Mesendoderm (in vitro differentiated cells): ENCODE results near the gene TPPP.

Experiments
- DNase-seq: peaks from one replicate; pipeline ENCODE4 v3.0.0; 2013
- H2AK5ac ChIP-seq: 2 replicates; pipeline ENCODE4 v1.6.1; 2013; ENCODE audit warnings: low read length, inconsistent platforms
- H2BK120ac ChIP-seq: 2 replicates; pipeline ENCODE4 v1.6.1; 2013; ENCODE audit warnings: low read depth, mild to moderate bottlenecking, low read length, moderate library complexity, mixed read lengths
- H2BK15ac ChIP-seq: replicated peaks from 2 replicates; pipeline ENCODE4 v1.6.1; 2013; ENCODE audit warnings: low read depth, mild to moderate bottlenecking, moderate library complexity
- H2BK5ac ChIP-seq: 2 replicates; pipeline ENCODE4 v1.6.1; 2013; ENCODE audit warnings: low read length, inconsistent platforms
- H3K18ac ChIP-seq: 2 replicates; pipeline ENCODE4 v1.6.1; 2013; ENCODE audit warnings: mild to moderate bottlenecking, low read length, mixed read lengths
- H3K23ac ChIP-seq: one replicate; pipeline ENCODE4 v1.6.1; 2013; ENCODE audit warnings: low read length
- H3K27ac ChIP-seq: 2 replicates; pipeline ENCODE4 v1.5.1; 2013; ENCODE audit warnings: low read depth, mild to moderate bottlenecking, inconsistent platforms, low read length, moderate library complexity
- H3K27me3 ChIP-seq: 2 replicates; pipeline ENCODE4 v1.6.1; 2013; ENCODE audit warnings: low read length, control low read depth, mild to moderate bottlenecking, inconsistent platforms; ENCODE audit not compliant: insufficient read depth, poor library complexity
- H3K36me3 ChIP-seq: 2 replicates; pipeline ENCODE4 v1.6.1; 2013; ENCODE audit warnings: low read length, inconsistent platforms; ENCODE audit not compliant: control insufficient read depth, insufficient read depth
- H3K4ac ChIP-seq: one replicate; pipeline ENCODE4 v1.6.1; 2013; ENCODE audit warnings: low read depth, mild to moderate bottlenecking, low read length, moderate library complexity
- H3K4me1 ChIP-seq: 2 replicates; pipeline ENCODE4 v1.6.1; 2013; ENCODE audit warnings: low read depth, low read length, inconsistent platforms; ENCODE audit not compliant: control insufficient read depth
- H3K4me2 ChIP-seq: 2 replicates; pipeline ENCODE4 v1.6.1; 2013; ENCODE audit warnings: low read length
- H3K4me3 ChIP-seq: 2 replicates; pipeline ENCODE4 v1.5.1; 2013; ENCODE audit warnings: mild to moderate bottlenecking, low read length
- H3K56ac ChIP-seq: one replicate; pipeline ENCODE4 v1.6.1; 2013; ENCODE audit warnings: low read length
- H3K79me1 ChIP-seq: 2 replicates; pipeline ENCODE4 v1.6.1; 2013; ENCODE audit warnings: low read length, inconsistent platforms
- H3K79me2 ChIP-seq: 2 replicates; pipeline ENCODE4 v1.6.1; 2013; ENCODE audit warnings: mild to moderate bottlenecking, low read length; ENCODE audit not compliant: control insufficient read depth, insufficient read depth
- H3K9ac ChIP-seq: 2 replicates; pipeline ENCODE4 v1.6.1; 2013; ENCODE audit warnings: low read length, inconsistent platforms
- H4K5ac ChIP-seq: one replicate; pipeline ENCODE4 v1.6.1; 2013; ENCODE audit warnings: low read length
- H4K8ac ChIP-seq: one replicate; pipeline ENCODE4 v1.6.1; 2013; ENCODE audit warnings: low read depth, mild to moderate bottlenecking, control low read depth, low read length, moderate library complexity
- whole genome bisulfite sequencing: extraction: QIAGEN DNeasy Blood & Tissue Kit; methylation state at CpG from one replicate; pipeline ENCODE4 v1.1.7; 2013; ENCODE audit warnings: low lambda C conversion rate, missing lambda C conversion rate; ENCODE audit not compliant: insufficient coverage; ENCODE audit errors: extremely low coverage; 5-methylcytosine and 5-hydroxymethylcytosine counted together

TPPP gene

DNA sequence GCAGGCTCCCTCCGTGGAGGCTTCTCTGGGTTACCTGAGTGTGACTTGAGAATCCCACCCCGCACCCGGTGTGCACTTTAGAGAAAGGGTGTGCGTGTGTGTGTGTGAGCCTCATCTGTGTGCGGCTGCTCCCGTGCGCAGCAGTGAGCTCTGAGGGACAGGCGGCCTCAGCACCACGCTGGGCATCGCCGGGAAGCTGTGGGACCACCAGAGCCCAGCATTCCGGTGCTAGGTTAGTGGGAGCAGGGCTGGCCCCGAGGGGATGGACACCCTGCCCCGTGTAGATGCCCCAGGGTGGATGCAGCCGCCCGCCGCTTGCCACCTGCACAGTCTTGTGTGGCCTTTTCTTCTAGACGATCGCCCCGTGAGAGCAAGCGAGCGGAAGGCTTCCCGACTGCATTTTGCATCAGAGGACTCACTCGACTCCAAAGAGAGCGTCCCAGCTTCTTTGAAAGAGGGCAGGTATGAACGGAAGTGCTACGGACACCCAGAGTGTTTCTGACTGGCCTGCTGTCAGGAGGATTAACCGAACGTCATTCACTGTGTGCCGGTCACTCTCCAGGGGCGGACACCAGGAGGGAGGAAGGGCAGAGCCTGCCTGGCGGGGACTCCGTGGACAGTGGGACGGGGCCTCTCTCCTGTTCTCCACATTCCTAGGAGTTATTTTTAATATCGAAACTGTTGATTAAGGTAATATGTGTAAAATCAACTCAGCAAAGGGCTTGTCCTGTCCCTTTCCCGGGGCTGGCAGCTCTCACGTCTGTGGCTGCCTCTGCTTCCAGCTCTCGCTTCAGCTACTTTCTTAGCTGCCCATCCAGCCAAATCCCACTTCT lies 68.8 kb downstream of the TPPP start:
- no peak overlapping the region for H3K56ac ChIP-seq
- H3K4ac ChIP-seq: no peak overlapping the region
- H3K4me3 ChIP-seq: no peak overlapping the region
- H2BK15ac ChIP-seq: no peak overlapping the region
- H4K5ac ChIP-seq: no peak overlapping the region
- H3K4me2 ChIP-seq: no peak overlapping the region
- no peak overlapping the region for H4K8ac ChIP-seq
- H2BK5ac ChIP-seq: no peak overlapping the region
- H3K4me1 ChIP-seq: no peaks in the 10 kb centered on the region
- no peak overlapping the region for H3K18ac ChIP-seq
- H3K36me3 ChIP-seq: peaks cover 15% of the 10 kb centered on the region
- no peak overlapping the region for H2AK5ac ChIP-seq
- WGBS: no CpG with 5 or more reads among the region's 38 CpGs
- H2BK120ac ChIP-seq: no peak overlapping the region
- DNase-seq: no peak
- H3K27ac ChIP-seq: no peak overlapping the region
- no peaks in the 10 kb centered on the region for H3K79me2 ChIP-seq
- no peaks in the 10 kb centered on the region for H3K27me3 ChIP-seq
- no peak overlapping the region for H3K9ac ChIP-seq
- no peaks in the 10 kb centered on the region for H3K79me1 ChIP-seq
- no peak overlapping the region for H3K23ac ChIP-seq

DNA sequence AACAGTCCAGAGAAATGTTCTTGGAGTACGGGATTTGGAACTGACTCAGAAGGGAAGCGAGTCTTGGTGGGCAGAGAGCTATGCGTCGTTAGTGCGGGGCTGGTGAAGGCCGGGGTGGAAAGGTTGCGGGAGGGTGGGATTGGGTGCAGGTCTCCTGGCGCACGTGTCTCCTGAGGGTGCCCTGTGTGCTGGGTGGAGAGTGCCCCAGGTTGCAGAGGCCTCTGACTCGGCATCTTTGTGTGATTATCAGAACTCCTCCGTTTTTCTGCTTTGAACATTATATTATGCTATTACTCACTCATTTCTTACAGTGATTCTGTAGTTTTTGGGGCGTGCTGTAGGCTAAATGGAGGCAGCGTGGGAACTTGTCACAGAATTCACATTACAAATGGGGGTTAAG lies 69.6 kb downstream of the TPPP start:
- Histone ChIP-seq H3K79me2 (no peaks in the 10 kb centered on the region), H3K27me3 (no peaks in the 10 kb centered on the region), H4K8ac (no peak overlapping the region), H3K4me2 (no peak overlapping the region), H3K4me3 (no peak overlapping the region), H3K4me1 (no peaks in the 10 kb centered on the region), H3K56ac (no peak overlapping the region), H2BK5ac (no peak overlapping the region), H3K23ac (no peak overlapping the region), H3K27ac (no peak overlapping the region), H3K36me3 (peaks cover 17% of the 10 kb centered on the region), H3K4ac (no peak overlapping the region), H3K79me1 (no peaks in the 10 kb centered on the region), H3K18ac (no peak overlapping the region), H3K9ac (no peak overlapping the region), H4K5ac (no peak overlapping the region), H2BK120ac (no peak overlapping the region), H2BK15ac (no peak overlapping the region), H2AK5ac (no peak overlapping the region)
- no CpG with 5 or more reads among the region's 13 CpGs for WGBS
- DNase-seq: no peak

DNA sequence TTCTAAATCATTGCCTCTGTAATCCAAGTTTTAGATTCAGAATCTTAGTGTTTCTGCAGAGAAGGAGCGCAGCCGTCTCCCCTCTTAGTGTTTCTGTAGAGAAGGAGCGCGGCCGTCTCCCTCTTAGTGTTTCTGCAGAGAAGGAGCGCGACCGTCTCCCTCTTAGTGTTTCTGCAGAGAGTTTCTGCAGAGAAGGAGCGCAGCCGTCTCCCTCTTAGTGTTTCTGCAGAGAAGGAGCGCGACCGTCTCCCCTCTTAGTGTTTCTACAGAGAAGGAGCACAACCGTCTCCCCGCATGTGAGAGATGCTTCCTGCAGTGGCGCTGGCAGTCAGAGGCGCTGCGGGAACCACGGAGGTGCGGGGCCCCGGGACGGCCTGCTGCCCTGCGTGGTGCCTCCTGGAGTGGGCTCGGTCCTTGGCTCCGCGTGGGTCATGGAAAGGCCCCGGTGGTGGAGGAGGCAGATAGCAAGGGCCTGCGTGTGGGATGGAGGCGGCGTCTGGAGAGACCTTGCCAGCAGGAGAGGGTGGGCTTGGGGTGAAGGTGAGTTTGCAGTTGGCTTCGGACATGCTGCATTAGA lies 70.1 kb downstream of the TPPP start:
- H3K18ac ChIP-seq: no peak overlapping the region
- H3K79me1 ChIP-seq: no peaks in the 10 kb centered on the region
- no peak for DNase-seq
- H2BK15ac ChIP-seq: no peak overlapping the region
- H2BK5ac ChIP-seq: no peak overlapping the region
- no peak overlapping the region for H3K4ac ChIP-seq
- H3K4me3 ChIP-seq: no peak overlapping the region
- no peak overlapping the region for H4K5ac ChIP-seq
- no peak overlapping the region for H3K4me2 ChIP-seq
- H3K56ac ChIP-seq: no peak overlapping the region
- whole genome bisulfite sequencing: no CpG with 5 or more reads among the region's 31 CpGs
- H3K4me1 ChIP-seq: no peaks in the 10 kb centered on the region
- H3K27ac ChIP-seq: no peak overlapping the region
- H3K9ac ChIP-seq: no peak overlapping the region
- no peaks in the 10 kb centered on the region for H3K27me3 ChIP-seq
- H2BK120ac ChIP-seq: no peak overlapping the region
- H2AK5ac ChIP-seq: no peak overlapping the region
- H3K23ac ChIP-seq: no peak overlapping the region
- no peaks in the 10 kb centered on the region for H3K79me2 ChIP-seq
- peaks cover 17% of the 10 kb centered on the region for H3K36me3 ChIP-seq
- H4K8ac ChIP-seq: no peak overlapping the region

DNA sequence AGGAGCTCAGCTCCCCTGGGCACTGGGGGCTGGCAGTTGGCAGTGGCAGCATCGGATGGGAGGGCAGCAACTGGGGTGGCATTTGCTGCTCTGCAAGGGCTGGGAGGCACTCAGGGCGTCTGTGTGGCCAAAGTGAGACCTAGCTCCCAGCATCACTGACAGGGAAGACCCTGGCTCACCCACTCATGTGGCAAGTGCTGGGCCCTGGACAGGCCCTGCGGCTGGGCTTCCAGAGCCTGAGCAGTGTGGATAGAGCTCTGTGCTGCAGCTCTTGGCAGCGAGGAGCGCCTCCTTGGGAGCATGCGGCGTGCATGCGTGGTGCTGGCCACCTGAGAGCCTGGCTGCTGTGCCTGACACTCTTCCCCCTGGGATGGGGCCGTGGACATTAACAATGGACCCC lies 70.8 kb downstream of the TPPP start:
- Histone ChIP-seq H4K5ac (no peak overlapping the region), H3K79me1 (peaks cover 1% of the 10 kb centered on the region), H3K23ac (no peak overlapping the region), H3K79me2 (no peaks in the 10 kb centered on the region), H2AK5ac (no peak overlapping the region), H3K4me1 (no peaks in the 10 kb centered on the region), H3K36me3 (peaks cover 17% of the 10 kb centered on the region), H3K27me3 (no peaks in the 10 kb centered on the region), H3K18ac (no peak overlapping the region), H2BK5ac (no peak overlapping the region), H3K56ac (no peak overlapping the region), H3K4me2 (no peak overlapping the region), H2BK15ac (no peak overlapping the region), H3K4me3 (no peak overlapping the region), H4K8ac (no peak overlapping the region), H3K9ac (no peak overlapping the region), H3K4ac (no peak overlapping the region), H2BK120ac (no peak overlapping the region), H3K27ac (no peak overlapping the region)
- no CpG with 5 or more reads among the region's 9 CpGs for WGBS
- DNase-seq: no peak

DNA sequence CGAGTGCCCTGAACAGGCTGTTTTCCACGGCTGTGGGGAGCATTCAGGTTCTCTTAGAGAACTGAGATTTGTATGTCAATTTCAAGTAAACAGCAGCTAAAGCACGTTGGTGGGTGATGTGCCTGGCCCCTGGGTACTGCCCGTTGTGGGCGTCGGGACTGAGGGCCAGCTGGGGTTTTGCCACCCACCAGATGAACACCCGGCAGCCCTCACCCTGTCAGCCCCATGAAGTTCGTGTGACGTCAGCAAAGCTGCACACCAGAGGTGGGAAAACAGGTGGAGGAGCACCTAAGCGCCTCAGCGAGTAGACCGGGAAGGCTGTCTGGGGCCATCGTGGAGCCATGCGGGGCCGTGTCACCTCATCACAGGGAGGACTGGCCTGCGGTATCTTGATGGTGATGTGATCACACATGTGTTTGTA lies 71.8 kb downstream of the TPPP start:
- Histone ChIP-seq H3K4me2 (no peak overlapping the region), H2BK120ac (no peak overlapping the region), H3K79me2 (peaks cover 5% of the 10 kb centered on the region), H4K5ac (no peak overlapping the region), H3K4me3 (no peak overlapping the region), H3K27ac (no peak overlapping the region), H3K56ac (no peak overlapping the region), H2BK15ac (no peak overlapping the region), H3K4me1 (no peaks in the 10 kb centered on the region), H3K79me1 (peaks cover 5% of the 10 kb centered on the region), H2BK5ac (no peak overlapping the region), H3K36me3 (peaks cover 17% of the 10 kb centered on the region), H3K27me3 (no peaks in the 10 kb centered on the region), H3K18ac (no peak overlapping the region), H4K8ac (no peak overlapping the region), H3K4ac (no peak overlapping the region), H2AK5ac (no peak overlapping the region), H3K9ac (no peak overlapping the region), H3K23ac (no peak overlapping the region)
- no CpG with 5 or more reads among the region's 16 CpGs for WGBS
- no peak for DNase-seq
